ENCODE measurements around the gene KCTD11.
A peak's percentile ranks its signal among the peaks of the same experiment; 100 is the strongest.

The KCTD11 gene

GRCh38 chr17:7351665-7352502 lies at the start of gene KCTD11:
Gene KCTD11 (plus strand): TSS chr17:7352162.
- peak within 1 kb of the TSS; percentile 77 for H3K4me3 ChIP-seq (ENCODE audit: low read length)
- TF ChIP-seq ZNF274 (IDR thresholded peaks at IDR 0.05; ENCODE audit: low read depth, low read length): no peak

GRCh38 chr17:7304179-7304578 lies 47.8 kb upstream of the KCTD11 start:
- no peak overlapping the region for H3K4me3 ChIP-seq (ENCODE audit: low read length)
- no peak for TF ChIP-seq ZNF274 (IDR thresholded peaks at IDR 0.05; ENCODE audit: low read depth, low read length)

- peak within 1 kb of the TSS; percentile 94 for H3K4me3 ChIP-seq (ENCODE audit: low read length)
- TF ChIP-seq ZNF274 (IDR thresholded peaks at IDR 0.05; ENCODE audit: low read depth, low read length): no peak
Observed at GRCh38 chr17:7306911-7307685, 44.9 kb upstream of the KCTD11 start, which contains the start of gene EIF5A. Gene EIF5A (plus strand): TSS chr17:7307628. CDS start chr17:7309636, 2,008 bp downstream.

- no peak for TF ChIP-seq ZNF274 (IDR thresholded peaks at IDR 0.05; ENCODE audit: low read depth, low read length)
- peak overlapping the region; percentile 94 for H3K4me3 ChIP-seq (ENCODE audit: low read length)
Observed at GRCh38 chr17:7307686-7308624, 44.0 kb upstream of the KCTD11 start.

DNA sequence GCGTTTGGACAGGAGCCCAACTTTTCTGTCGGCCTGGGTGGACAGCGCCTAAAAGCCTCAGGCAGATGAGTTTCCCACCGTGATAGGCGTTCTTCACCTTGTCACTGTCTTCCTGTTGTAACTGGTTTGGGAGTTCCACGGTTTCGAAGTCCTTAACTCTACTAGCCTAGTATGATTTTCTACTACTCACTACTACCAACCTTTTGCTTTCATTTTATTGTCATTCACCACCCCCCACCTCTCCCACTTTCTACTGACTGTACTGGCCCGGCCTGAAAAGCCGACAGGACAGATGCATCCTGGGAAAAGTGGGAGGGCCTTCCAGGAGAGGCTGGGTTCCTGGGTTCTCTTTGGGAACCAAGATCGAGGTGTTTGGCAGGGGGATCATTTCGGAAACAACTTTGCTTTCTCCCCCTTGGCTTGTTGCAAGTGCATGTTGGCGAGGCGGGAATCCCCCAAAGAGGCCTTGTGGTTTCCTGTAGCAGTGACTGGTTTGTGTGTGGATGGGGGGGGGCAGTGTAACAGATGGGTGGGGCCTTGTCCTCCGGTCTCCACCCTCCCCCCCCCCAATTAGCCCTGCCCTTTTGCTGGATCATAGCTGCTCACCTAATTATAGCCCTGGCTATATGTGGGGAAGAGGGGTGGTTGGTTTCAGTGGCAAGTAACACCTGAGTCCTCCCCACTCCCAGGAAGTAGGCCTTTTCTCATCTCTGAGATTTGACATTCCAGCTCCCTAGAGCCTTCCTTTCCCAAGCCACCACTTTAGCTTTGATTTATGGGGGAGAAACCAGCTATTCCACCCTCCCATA lies 43.1 kb upstream of the KCTD11 start:
- H3K4me3 ChIP-seq (ENCODE audit: low read length): peak overlapping the region; percentile 94
- TF ChIP-seq ZNF274 (IDR thresholded peaks at IDR 0.05; ENCODE audit: low read depth, low read length): no peak

GRCh38 chr17:7309628-7310027 lies 42.3 kb upstream of the KCTD11 start:
- peak overlapping the region; percentile 94 for H3K4me3 ChIP-seq (ENCODE audit: low read length)
- TF ChIP-seq ZNF274 (IDR thresholded peaks at IDR 0.05; ENCODE audit: low read depth, low read length): no peak

DNA sequence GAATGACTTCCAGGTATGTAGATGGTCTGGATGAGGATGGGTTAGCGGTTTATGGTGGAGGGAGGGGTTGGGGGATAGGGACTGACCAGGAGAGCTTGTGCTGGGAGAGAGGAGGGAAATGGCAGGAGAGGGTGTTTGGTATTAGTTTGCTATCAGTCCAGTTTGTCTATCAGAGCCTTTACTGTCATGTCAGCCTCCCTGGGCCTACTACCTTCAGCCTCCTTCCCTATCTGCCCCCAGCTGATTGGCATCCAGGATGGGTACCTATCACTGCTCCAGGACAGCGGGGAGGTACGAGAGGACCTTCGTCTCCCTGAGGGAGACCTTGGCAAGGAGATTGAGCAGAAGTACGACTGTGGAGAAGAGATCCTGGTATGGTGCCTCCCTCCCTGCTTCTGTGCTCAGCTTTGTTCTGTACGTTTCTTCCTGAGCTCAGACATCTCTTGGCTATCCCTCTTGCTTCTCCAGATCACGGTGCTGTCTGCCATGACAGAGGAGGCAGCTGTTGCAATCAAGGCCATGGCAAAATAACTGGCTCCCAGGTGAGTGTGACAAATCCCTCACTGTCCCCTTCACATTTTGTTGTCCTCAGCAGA lies 40.8 kb upstream of the KCTD11 start:
- no peak for TF ChIP-seq ZNF274 (IDR thresholded peaks at IDR 0.05; ENCODE audit: low read depth, low read length)
- no peak overlapping the region for H3K4me3 ChIP-seq (ENCODE audit: low read length)

- no peak for TF ChIP-seq ZNF274 (IDR thresholded peaks at IDR 0.05; ENCODE audit: low read depth, low read length)
- no peak overlapping the region for H3K4me3 ChIP-seq (ENCODE audit: low read length)
Observed at GRCh38 chr17:7312432-7313087, 39.4 kb upstream of the KCTD11 start.

- TF ChIP-seq ZNF274 (IDR thresholded peaks at IDR 0.05; ENCODE audit: low read depth, low read length): no peak
- H3K4me3 ChIP-seq (ENCODE audit: low read length): no peak overlapping the region
Observed at GRCh38 chr17:7313088-7313889, 38.7 kb upstream of the KCTD11 start.

DNA sequence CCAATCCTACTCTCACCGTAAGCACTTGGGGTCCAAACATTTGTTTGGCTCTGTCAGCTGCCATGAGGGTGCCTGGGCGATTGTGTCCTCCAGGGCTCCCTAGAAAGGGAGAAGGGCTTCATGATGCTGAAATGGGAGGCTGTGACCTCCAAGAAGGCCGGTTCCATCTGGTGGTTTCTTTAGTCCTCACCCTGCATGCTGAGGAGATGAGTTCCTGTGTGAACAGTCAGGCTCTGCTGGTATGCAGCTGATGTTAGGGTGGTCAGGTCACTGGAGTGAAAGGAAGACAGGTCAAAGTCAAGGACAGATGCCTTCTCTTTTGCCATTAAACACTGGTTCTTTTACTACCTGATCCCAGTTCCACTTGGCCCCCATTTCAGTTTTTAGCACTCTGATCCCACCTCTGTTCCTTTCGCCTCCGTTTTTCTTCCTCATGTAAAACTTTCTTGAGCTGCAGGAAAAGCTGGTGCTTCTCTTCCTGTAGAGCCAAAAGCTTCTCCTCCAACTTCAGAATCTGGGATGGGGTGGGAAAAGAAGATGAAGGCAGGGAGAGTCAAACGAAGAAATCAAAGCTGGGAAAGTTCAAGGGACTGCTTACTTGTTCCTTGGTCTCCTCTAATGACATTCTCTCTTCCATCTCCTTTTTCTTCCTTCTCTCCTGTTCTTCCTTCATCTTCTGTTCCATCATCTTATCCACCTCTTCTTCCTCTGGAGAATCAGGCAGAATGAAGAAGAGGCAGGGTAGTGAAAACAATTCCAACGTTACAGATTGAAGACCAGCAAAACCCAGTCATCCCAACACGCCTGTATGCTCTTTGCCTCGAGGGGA lies 37.9 kb upstream of the KCTD11 start:
- H3K4me3 ChIP-seq (ENCODE audit: low read length): peak overlapping the region; percentile 79
- no peak for TF ChIP-seq ZNF274 (IDR thresholded peaks at IDR 0.05; ENCODE audit: low read depth, low read length)
